Thoracic aorta (tissue), 2 donors: Measurements from ENCODE around the gene ORC4. TPM values are rescaled to one million over a fixed set of nuclear protein-coding genes. Genes with fewer than 3 reads are reported as not detected.
"Not testable (repeated sequence)": the region's sequence is repeated elsewhere in the genome, so short reads cannot be mapped to it uniquely, and the experiment has no call there.

Experiments used
- ATAC-seq: fragments of 150-250 bp; one replicate; pipeline ENCODE4 v1.8.0; 2017; ENCODE audit warnings: low read depth; ENCODE audit not compliant: insufficient number of reproducible peaks, low FRiP score
- DNase-seq: peaks from one replicate; pipeline ENCODE4 v3.0.0-alpha.2; 2020; ENCODE audit warnings: low spot score
- H3K27ac ChIP-seq, 2 donors: fragments of 200-600 bp; sonication (generic); 1 replicate in 1 of 2; 2 replicates in 1 of 2; pipeline ENCODE4 v1.5.1; 2016; ENCODE audit warnings: mild to moderate bottlenecking in 2 of 2, moderate library complexity in 2 of 2
- H3K27me3 ChIP-seq: fragments of 200-600 bp; sonication (generic); replicated peaks from 2 replicates; pipeline ENCODE4 v1.6.0; 2016; ENCODE audit warnings: mild to moderate bottlenecking; ENCODE audit not compliant: insufficient read depth
- H3K36me3 ChIP-seq: fragments of 200-600 bp; sonication (generic); one replicate; pipeline ENCODE4 v1.5.1; 2016
- H3K4me1 ChIP-seq, 2 donors: fragments of 200-600 bp; sonication (generic); 1 replicate in 1 of 2; 2 replicates in 1 of 2; pipeline versions ENCODE4 v1.5.1 to v1.6.0; 2016; ENCODE audit warnings: low read depth in 2 of 2, mild to moderate bottlenecking in 1 of 2; ENCODE audit not compliant: control insufficient read depth in 1 of 2
- H3K4me3 ChIP-seq: fragments of 200-600 bp; sonication (generic); 2 replicates; pipeline ENCODE4 v1.5.1; 2016; ENCODE audit warnings: mild to moderate bottlenecking
- H3K9me3 ChIP-seq: fragments of 200-600 bp; sonication (generic); 2 replicates; pipeline ENCODE4 v1.5.1; 2016
- total RNA-seq, 2 donors: library from RNA; depleted of rRNA; stranded (reverse); fragments of >200 nt; gene quantifications; one replicate each; pipeline versions ENCODE4 v1.1.0 to v1.2.3, GENCODE V29; 2016
- TF ChIP-seq, protein P1 (sequence below): fragments of 200-600 bp; sonication (generic); IDR thresholded peaks from one replicate; pipeline ENCODE4 v1.5.1; 2019; ENCODE audit warnings: antibody characterized with exemption

ORC4 gene
- total RNA-seq, 2 donors from 2014 or later = 12.2 to 57.9 TPM

DNA sequence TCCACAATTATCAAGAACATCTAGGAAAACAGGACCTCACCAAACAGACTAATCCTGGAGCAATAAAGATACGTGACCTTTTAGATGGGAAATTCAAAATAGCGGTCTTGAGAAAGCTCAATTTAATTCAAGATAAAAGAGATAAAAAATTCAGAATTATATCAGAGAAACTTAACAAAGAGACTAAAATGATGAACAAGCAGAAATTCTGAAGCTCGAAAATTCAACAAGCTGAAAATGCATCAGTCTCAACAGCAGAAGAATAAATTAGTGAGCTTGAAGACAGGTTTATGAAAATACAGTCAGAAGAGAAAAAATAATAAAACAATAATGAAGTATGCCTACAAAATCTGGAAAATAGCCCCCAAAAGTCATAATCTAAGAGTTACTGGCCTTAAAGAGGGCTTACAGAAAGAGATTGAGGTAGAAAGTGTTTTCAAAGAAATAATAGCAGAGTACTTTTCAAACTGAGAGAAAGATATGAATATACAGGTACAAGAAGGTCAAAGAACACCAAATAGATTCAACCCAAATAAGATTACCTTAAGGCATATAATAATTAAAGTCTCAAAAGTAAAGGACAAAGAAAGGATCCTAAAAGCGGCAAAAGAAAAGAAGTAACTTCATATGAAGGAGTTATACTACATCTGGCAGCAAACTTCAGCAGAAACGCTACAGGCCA, 13.2 kb downstream of the ORC4 start:
- Histone ChIP-seq H3K4me1 (no peaks in the 10 kb centered on the region), H3K27me3 (no peaks in the 10 kb centered on the region), H3K27ac (no peak overlapping the region), H3K9me3 (peaks cover 3% of the 10 kb centered on the region), H3K4me3 (no peak overlapping the region), H3K36me3 (no peaks in the 10 kb centered on the region)
- no peak for ATAC-seq
- DNase-seq = no peak
- TF ChIP-seq, protein P1, sequence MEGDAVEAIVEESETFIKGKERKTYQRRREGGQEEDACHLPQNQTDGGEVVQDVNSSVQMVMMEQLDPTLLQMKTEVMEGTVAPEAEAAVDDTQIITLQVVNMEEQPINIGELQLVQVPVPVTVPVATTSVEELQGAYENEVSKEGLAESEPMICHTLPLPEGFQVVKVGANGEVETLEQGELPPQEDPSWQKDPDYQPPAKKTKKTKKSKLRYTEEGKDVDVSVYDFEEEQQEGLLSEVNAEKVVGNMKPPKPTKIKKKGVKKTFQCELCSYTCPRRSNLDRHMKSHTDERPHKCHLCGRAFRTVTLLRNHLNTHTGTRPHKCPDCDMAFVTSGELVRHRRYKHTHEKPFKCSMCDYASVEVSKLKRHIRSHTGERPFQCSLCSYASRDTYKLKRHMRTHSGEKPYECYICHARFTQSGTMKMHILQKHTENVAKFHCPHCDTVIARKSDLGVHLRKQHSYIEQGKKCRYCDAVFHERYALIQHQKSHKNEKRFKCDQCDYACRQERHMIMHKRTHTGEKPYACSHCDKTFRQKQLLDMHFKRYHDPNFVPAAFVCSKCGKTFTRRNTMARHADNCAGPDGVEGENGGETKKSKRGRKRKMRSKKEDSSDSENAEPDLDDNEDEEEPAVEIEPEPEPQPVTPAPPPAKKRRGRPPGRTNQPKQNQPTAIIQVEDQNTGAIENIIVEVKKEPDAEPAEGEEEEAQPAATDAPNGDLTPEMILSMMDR = no peak

DNA sequence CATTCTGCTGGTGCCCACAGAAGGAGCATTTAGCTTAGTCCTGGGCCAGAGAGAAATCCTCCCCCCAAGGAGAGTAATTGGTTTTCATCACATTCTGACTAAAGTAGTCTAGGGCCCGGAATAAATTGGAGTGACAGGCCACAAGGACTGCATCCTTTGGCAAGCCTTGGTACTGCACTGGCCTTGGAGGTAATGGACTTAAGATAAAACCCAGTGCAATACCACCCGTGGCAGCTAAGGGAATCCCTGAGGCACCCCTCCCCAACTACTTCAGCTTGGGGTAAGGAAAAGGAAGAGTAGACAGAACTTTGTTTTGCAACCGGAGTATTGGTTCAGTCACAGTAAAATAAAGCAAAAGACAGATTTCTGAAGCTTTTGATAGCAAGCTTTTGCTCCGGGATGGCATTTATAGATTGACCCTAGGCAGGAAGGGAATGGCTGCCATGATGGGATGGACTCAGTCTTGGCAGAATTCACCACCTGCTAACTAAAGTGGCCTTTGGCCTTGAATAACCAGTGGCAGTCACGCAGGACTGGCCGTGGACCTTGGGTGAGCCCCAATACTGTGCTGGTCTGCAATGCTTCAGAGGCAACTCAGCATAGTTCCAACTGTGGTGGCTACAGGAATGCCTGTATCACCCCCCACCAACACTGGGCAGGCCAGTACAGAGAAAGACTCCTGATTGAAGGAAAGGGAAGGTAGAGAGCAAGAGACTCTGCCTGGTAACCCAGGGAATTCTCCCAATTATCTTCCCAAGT, 14.1 kb downstream of the ORC4 start:
- Histone ChIP-seq H3K9me3 (peaks cover 4% of the 10 kb centered on the region), H3K36me3 (no peaks in the 10 kb centered on the region), H3K4me1 (no peaks in the 10 kb centered on the region), H3K27me3 (no peaks in the 10 kb centered on the region), H3K27ac (no peak overlapping the region), H3K4me3 (no peak overlapping the region)
- ATAC-seq (no peak), DNase-seq (no peak)
- TF ChIP-seq, protein P1 = no peak

DNA sequence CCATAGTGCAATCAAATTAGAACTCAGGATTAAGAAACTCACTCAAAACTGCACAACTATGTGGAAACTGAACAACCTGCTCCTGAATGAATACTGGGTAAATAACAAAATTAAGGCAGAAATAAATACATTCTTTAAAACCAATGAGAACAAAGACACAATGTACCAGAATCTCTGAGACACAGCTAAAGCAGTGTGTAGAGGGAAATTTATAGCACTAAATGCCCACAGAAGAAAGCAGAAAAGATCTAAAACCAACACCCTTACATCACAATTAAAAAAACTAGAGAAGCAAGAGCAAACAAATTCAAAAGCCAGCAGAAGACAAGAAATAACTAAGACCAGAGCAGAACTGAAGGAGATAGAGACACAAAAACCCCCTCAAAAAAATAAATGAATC, 18.1 kb downstream of the ORC4 start:
- not testable (repeated sequence) for H3K9me3 ChIP-seq, H3K27ac ChIP-seq, ATAC-seq, H3K4me3 ChIP-seq, H3K36me3 ChIP-seq, H3K4me1 ChIP-seq, H3K27me3 ChIP-seq, DNase-seq

DNA sequence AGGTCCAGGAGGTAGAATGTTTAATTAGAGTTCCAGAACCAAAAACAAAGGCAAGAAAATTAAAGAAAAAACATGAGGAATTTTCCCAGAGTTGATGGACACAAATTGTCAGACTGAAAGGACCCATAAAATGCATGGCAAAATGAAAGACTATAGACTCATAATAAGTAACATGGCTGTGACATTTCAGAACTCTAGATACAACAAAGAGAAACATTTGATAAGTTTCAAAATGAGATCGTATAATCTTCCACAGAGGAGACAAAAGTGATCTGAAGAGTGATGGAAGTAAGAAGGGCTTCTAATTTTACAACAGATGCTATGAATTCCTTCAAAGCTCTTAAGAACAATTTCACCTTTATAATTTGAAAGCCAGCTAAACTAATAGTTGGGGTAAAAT, 20.4 kb downstream of the ORC4 start:
- H3K4me3 ChIP-seq = no peak overlapping the region
- H3K9me3 ChIP-seq = peaks cover 4% of the 10 kb centered on the region
- no peaks in the 10 kb centered on the region for H3K36me3 ChIP-seq
- TF ChIP-seq, protein P1 = no peak
- no peak overlapping the region for H3K27ac ChIP-seq
- DNase-seq (no peak), ATAC-seq (no peak)
- H3K4me1 ChIP-seq = no peaks in the 10 kb centered on the region
- H3K27me3 ChIP-seq = no peaks in the 10 kb centered on the region

DNA sequence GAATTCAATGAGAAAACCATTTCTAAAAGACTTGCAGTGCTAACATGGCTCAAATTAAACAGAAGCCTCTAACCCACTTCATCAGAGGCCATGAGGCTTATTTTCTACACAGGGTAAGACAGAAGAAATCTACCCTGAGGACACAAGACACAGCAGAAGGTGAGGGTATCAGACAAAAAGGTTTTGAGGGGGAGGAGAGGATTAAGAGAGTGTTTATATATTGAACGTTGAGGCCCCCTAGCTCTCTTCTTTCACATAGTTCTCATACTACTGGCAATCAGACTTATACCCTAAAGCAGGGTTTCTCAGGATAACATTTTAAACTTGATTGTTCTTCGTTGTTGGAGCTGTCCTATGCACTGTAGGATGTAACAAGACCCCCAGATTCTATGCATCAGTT, 21.4 kb downstream of the ORC4 start:
- H3K4me3 ChIP-seq = no peak overlapping the region
- no peaks in the 10 kb centered on the region for H3K4me1 ChIP-seq
- peaks cover 4% of the 10 kb centered on the region for H3K9me3 ChIP-seq
- TF ChIP-seq, protein P1 = no peak
- ATAC-seq (no peak), DNase-seq (no peak)
- no peaks in the 10 kb centered on the region for H3K36me3 ChIP-seq
- no peak overlapping the region for H3K27ac ChIP-seq
- H3K27me3 ChIP-seq = no peaks in the 10 kb centered on the region
